ENCODE data around the gene RASAL1. TPM values are rescaled to one million over a fixed set of nuclear protein-coding genes. Genes with fewer than 3 reads are reported as not detected.

RASAL1 gene
- total RNA-seq, 1 donor from 2014 or later, result not detected

DNA sequence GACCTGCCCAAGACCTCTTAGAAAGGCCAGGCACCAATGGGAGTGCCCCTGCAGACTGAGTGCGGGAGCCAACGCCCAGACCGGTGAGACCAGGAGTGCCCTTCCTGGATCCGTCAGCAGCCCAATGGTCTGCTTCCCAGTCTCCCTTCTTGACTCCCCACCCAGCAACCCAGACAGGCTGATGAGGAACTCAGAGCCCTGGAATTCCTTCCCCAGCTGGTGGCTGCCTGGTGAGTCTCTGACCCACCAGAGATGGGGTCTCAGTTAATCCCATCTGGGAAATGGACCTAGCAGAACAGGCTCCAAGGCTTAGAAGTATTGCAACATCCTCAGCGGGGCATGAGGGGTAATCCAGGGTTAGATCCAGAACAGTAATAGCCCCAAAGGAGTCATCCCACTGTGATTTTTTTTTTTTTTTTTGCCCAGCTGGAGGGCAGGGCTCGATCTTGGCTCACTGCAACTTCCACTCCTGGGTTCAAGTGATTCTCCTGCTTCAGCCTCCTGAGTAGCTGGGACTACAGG lies 1.5 kb upstream of the RASAL1 start:
- Mint-ChIP-seq H3K36me3 (ENCODE audit: unreplicated experiment) (no peaks in the 10 kb centered on the region), H3K4me1 (ENCODE audit: low read depth, unreplicated experiment) (no peaks in the 10 kb centered on the region), H3K4me3 (ENCODE audit: unreplicated experiment) (no peak overlapping the region), H3K27ac (ENCODE audit: unreplicated experiment) (no peak overlapping the region), H3K27me3 (ENCODE audit: unreplicated experiment) (peaks cover 6% of the 10 kb centered on the region), H3K9me3 (ENCODE audit: unreplicated experiment) (no peaks in the 10 kb centered on the region)
- no peak for DNase-seq
- TF ChIP-seq, protein P1, sequence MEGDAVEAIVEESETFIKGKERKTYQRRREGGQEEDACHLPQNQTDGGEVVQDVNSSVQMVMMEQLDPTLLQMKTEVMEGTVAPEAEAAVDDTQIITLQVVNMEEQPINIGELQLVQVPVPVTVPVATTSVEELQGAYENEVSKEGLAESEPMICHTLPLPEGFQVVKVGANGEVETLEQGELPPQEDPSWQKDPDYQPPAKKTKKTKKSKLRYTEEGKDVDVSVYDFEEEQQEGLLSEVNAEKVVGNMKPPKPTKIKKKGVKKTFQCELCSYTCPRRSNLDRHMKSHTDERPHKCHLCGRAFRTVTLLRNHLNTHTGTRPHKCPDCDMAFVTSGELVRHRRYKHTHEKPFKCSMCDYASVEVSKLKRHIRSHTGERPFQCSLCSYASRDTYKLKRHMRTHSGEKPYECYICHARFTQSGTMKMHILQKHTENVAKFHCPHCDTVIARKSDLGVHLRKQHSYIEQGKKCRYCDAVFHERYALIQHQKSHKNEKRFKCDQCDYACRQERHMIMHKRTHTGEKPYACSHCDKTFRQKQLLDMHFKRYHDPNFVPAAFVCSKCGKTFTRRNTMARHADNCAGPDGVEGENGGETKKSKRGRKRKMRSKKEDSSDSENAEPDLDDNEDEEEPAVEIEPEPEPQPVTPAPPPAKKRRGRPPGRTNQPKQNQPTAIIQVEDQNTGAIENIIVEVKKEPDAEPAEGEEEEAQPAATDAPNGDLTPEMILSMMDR (IDR thresholded peaks at IDR 0.05; ENCODE audit: partially characterized antibody, unreplicated experiment), result no peak

- no peak overlapping the region for H3K27ac Mint-ChIP-seq (ENCODE audit: unreplicated experiment)
- H3K27me3 Mint-ChIP-seq (ENCODE audit: unreplicated experiment), result peaks cover 8% of the 10 kb centered on the region
- H3K36me3 Mint-ChIP-seq (ENCODE audit: unreplicated experiment), result no peaks in the 10 kb centered on the region
- no peaks in the 10 kb centered on the region for H3K9me3 Mint-ChIP-seq (ENCODE audit: unreplicated experiment)
- TF ChIP-seq, protein P1 (IDR thresholded peaks at IDR 0.05; ENCODE audit: partially characterized antibody, unreplicated experiment), result no peak
- no peak overlapping the region for H3K4me3 Mint-ChIP-seq (ENCODE audit: unreplicated experiment)
- DNase-seq, result no peak
- H3K4me1 Mint-ChIP-seq (ENCODE audit: low read depth, unreplicated experiment), result no peaks in the 10 kb centered on the region
Measured at GRCh38 chr12:113136128-113136989, 798 bp upstream of the RASAL1 start.

DNA sequence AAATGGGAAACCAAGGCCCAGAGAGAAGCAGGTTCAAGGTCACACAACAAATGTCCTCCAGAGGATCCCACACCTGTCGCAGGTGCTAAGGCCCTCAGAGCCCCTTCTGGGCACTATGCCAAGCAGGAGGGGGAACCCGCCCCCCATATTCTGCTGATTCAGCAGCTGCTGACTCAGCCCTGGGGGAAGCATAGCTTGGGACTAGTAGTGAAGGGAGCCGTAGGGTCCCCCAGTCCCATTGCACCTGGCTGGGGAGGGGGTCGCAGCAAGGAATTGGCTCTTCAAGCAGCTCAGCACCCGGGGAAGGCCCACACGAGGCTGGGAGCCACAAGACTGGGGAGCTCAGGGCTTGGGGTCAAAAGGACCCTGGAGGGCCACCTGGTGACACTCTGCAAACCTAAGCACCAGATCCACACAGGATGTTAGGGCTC lies 1.0 kb downstream of the RASAL1 start:
- TF ChIP-seq, protein P1 (IDR thresholded peaks at IDR 0.05; ENCODE audit: partially characterized antibody, unreplicated experiment), result no peak
- H3K27me3 Mint-ChIP-seq (ENCODE audit: unreplicated experiment), result peaks cover 10% of the 10 kb centered on the region
- H3K4me3 Mint-ChIP-seq (ENCODE audit: unreplicated experiment), result no peak overlapping the region
- H3K36me3 Mint-ChIP-seq (ENCODE audit: unreplicated experiment), result no peaks in the 10 kb centered on the region
- no peak overlapping the region for H3K27ac Mint-ChIP-seq (ENCODE audit: unreplicated experiment)
- no peaks in the 10 kb centered on the region for H3K4me1 Mint-ChIP-seq (ENCODE audit: low read depth, unreplicated experiment)
- no peaks in the 10 kb centered on the region for H3K9me3 Mint-ChIP-seq (ENCODE audit: unreplicated experiment)
- no peak for DNase-seq

- Mint-ChIP-seq H3K27me3 (ENCODE audit: unreplicated experiment) (peaks cover 8% of the 10 kb centered on the region), H3K9me3 (ENCODE audit: unreplicated experiment) (no peaks in the 10 kb centered on the region), H3K4me1 (ENCODE audit: low read depth, unreplicated experiment) (no peaks in the 10 kb centered on the region), H3K27ac (ENCODE audit: unreplicated experiment) (no peak overlapping the region), H3K4me3 (ENCODE audit: unreplicated experiment) (no peak overlapping the region), H3K36me3 (ENCODE audit: unreplicated experiment) (no peaks in the 10 kb centered on the region)
- TF ChIP-seq, protein P1 (IDR thresholded peaks at IDR 0.05; ENCODE audit: partially characterized antibody, unreplicated experiment), result no peak
- no peak for DNase-seq
Measured at GRCh38 chr12:113134071-113134470, 1.5 kb downstream of the RASAL1 start.

DNA sequence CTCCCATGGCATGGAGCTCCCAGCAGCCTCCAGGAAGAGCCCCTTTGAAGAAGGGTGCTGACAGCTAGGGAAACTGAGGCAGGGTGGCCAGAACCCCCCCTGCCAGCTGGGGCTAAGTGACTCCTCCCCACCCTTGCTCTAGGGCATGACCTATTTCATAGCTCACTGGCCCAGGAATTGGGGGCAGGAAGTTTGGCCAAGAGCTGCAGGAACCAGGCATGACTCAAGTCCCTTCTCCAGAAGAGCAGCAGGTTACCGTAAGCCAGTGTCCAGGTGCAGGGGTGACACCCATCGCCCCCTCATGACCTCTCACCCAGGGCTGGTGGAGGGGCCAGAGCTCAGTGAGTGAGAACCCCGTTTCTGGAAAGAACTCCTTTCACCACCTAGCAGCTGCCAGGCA lies 1.9 kb downstream of the RASAL1 start:
- Mint-ChIP-seq H3K9me3 (ENCODE audit: unreplicated experiment) (no peaks in the 10 kb centered on the region), H3K27me3 (ENCODE audit: unreplicated experiment) (peaks cover 8% of the 10 kb centered on the region), H3K27ac (ENCODE audit: unreplicated experiment) (no peak overlapping the region)

More for the DNA sequence above, 1.9 kb downstream of the RASAL1 start:
- Mint-ChIP-seq H3K36me3 (ENCODE audit: unreplicated experiment) (no peaks in the 10 kb centered on the region), H3K4me1 (ENCODE audit: low read depth, unreplicated experiment) (no peaks in the 10 kb centered on the region), H3K4me3 (ENCODE audit: unreplicated experiment) (no peak overlapping the region)
- TF ChIP-seq, protein P1 (IDR thresholded peaks at IDR 0.05; ENCODE audit: partially characterized antibody, unreplicated experiment), result no peak
- DNase-seq, result no peak
